NCI-H748 treated with DMSO at 0.1 percent for 48 hours (cell line): Measurements from ENCODE around the gene KASH5.

Source experiments
- DNase-seq: peaks from one replicate; lab custom pipeline; 2025; lab: John Stamatoyannopoulos, UW

Gene KASH5

GRCh38 chr19:49396738-49397505, 8.9 kb downstream of the KASH5 start:
- DNase-seq: no peak

- no peak for DNase-seq
These were observed 10.1 kb downstream of the KASH5 start for GRCh38 chr19:49398001-49398615.

GRCh38 chr19:49398931-49399330, 10.9 kb downstream of the KASH5 start:
- DNase-seq: no peak

GRCh38 chr19:49400029-49400428, 12.0 kb downstream of the KASH5 start:
- no peak for DNase-seq

- peak; percentile 64 for DNase-seq
These were observed 15.5 kb downstream of the KASH5 start for GRCh38 chr19:49403404-49404187.

GRCh38 chr19:49407079-49407478, 19.0 kb downstream of the KASH5 start:
- no peak for DNase-seq

GRCh38 chr19:49407482-49408015, 19.5 kb downstream of the KASH5 start:
- no peak for DNase-seq

GRCh38 chr19:49408816-49409440, 20.9 kb downstream of the KASH5 start:
- DNase-seq: no peak

- no peak for DNase-seq
These were observed 21.5 kb downstream of the KASH5 start for GRCh38 chr19:49409441-49410029.

GRCh38 chr19:49411681-49412326, 23.8 kb downstream of the KASH5 start:
- no peak for DNase-seq

GRCh38 chr19:49413348-49413747, 25.3 kb downstream of the KASH5 start:
- DNase-seq: no peak

- no peak for DNase-seq
These were observed 26.2 kb downstream of the KASH5 start for GRCh38 chr19:49414256-49414655.

GRCh38 chr19:49415102-49415809, 27.2 kb downstream of the KASH5 start:
- no peak for DNase-seq

GRCh38 chr19:49415810-49416200, 27.8 kb downstream of the KASH5 start:
- no peak for DNase-seq

GRCh38 chr19:49417088-49417487, 29.0 kb downstream of the KASH5 start:
- DNase-seq: no peak

GRCh38 chr19:49418511-49418910, 30.5 kb downstream of the KASH5 start:
- DNase-seq: no peak

- no peak for DNase-seq
These were observed 31.1 kb downstream of the KASH5 start for GRCh38 chr19:49419173-49419572.

- no peak for DNase-seq
These were observed 32.2 kb downstream of the KASH5 start for GRCh38 chr19:49420227-49420626.

GRCh38 chr19:49421039-49421877, 33.2 kb downstream of the KASH5 start:
- peak; percentile 96 for DNase-seq

GRCh38 chr19:49421878-49422202, 33.8 kb downstream of the KASH5 start:
- DNase-seq: no peak
